Measurements from ENCODE around the gene KCNAB1.

DNA sequence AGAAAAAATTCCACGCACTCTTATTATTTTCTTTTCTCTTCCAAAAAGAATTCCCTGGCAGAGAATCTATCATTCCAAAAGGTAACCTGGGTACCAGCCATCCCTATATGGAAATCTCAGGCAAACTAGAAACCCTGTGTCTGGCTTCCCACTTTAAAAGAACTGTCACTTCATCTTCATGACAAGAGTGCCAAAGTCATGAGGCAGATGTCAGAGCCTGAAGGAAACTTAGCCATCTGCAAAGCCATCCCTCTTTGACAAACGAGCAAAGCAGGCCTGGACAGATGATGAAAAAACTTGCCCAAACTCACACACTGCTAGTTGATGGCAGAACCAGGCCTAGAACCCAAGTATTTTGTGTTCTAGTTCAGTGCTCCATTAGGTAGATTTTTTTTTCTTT is 418.7 kb downstream of the KCNAB1 start:
- TF ChIP-seq, protein P1, sequence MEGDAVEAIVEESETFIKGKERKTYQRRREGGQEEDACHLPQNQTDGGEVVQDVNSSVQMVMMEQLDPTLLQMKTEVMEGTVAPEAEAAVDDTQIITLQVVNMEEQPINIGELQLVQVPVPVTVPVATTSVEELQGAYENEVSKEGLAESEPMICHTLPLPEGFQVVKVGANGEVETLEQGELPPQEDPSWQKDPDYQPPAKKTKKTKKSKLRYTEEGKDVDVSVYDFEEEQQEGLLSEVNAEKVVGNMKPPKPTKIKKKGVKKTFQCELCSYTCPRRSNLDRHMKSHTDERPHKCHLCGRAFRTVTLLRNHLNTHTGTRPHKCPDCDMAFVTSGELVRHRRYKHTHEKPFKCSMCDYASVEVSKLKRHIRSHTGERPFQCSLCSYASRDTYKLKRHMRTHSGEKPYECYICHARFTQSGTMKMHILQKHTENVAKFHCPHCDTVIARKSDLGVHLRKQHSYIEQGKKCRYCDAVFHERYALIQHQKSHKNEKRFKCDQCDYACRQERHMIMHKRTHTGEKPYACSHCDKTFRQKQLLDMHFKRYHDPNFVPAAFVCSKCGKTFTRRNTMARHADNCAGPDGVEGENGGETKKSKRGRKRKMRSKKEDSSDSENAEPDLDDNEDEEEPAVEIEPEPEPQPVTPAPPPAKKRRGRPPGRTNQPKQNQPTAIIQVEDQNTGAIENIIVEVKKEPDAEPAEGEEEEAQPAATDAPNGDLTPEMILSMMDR (IDR thresholded peaks at IDR 0.05; ENCODE audit: control extremely low read depth in 1 of 3, insufficient read depth in 1 of 3, low read depth in 1 of 3, low read length in 3 of 3), result no peak
- TF ChIP-seq BRCA1 (IDR thresholded peaks at IDR 0.05; ENCODE audit: low read depth, low read length), result no peak
- TF ChIP-seq MAFK (IDR thresholded peaks at IDR 0.05; ENCODE audit: low read depth, low read length), result no peak
- TF ChIP-seq, protein P2, sequence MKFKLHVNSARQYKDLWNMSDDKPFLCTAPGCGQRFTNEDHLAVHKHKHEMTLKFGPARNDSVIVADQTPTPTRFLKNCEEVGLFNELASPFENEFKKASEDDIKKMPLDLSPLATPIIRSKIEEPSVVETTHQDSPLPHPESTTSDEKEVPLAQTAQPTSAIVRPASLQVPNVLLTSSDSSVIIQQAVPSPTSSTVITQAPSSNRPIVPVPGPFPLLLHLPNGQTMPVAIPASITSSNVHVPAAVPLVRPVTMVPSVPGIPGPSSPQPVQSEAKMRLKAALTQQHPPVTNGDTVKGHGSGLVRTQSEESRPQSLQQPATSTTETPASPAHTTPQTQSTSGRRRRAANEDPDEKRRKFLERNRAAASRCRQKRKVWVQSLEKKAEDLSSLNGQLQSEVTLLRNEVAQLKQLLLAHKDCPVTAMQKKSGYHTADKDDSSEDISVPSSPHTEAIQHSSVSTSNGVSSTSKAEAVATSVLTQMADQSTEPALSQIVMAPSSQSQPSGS (IDR thresholded peaks at IDR 0.05; ENCODE audit: low read length), result no peak
- TF ChIP-seq, protein P3, sequence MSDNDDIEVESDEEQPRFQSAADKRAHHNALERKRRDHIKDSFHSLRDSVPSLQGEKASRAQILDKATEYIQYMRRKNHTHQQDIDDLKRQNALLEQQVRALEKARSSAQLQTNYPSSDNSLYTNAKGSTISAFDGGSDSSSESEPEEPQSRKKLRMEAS (IDR thresholded peaks at IDR 0.05), result no peak
- TF ChIP-seq CBX8 (IDR thresholded peaks at IDR 0.05; ENCODE audit: borderline replicate concordance, low read depth, low read length), result no peak

Data from H1 (cell line).